NCI-H446 treated with DMSO at 0.1 percent for 48 hours (cell line): ENCODE results near the gene FRS2.

ENCODE experiments used
- DNase-seq: peaks from one replicate; lab custom pipeline; 2025; lab: John Stamatoyannopoulos, UW

The FRS2 gene

GRCh38 chr12:69501154-69501895 is 31.1 kb downstream of the FRS2 start:
- DNase-seq = no peak

DNA sequence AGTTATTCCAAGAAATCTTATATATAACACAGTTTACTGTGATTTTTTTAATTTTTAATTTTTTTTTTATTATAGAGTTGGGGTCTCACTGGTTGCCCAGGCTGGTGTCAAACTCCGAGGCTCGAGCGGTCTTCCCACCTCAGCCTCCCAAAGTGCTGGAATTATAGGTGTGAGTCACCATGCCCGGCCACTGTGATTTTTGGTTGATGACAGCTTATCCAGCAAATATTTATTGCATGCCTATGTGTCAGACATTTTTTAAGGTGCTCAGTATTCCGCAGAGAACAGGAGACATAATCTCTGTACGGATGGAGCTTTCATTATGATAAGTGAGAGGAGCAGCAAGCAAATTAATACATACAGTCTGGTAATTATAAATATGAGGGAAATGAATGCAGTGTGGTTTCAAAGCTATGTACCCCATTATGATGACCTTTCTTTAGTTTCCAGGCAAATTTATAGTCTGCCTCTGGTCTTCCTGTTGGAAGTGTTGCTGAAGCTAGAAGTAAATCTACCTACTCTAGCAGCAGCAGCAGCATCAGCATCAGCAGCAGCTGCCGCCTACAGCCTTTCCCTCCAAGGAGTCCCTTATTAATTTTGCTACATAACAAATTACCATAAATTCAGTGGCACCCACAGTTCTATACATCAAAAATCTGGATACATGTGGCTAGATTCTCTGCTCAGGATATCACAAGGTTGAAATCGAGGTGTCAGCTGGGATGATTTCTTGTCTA is 32.3 kb downstream of the FRS2 start:
- DNase-seq = no peak

- DNase-seq = no peak
These were observed 37.9 kb downstream of the FRS2 start for GRCh38 chr12:69508091-69508490.

DNA sequence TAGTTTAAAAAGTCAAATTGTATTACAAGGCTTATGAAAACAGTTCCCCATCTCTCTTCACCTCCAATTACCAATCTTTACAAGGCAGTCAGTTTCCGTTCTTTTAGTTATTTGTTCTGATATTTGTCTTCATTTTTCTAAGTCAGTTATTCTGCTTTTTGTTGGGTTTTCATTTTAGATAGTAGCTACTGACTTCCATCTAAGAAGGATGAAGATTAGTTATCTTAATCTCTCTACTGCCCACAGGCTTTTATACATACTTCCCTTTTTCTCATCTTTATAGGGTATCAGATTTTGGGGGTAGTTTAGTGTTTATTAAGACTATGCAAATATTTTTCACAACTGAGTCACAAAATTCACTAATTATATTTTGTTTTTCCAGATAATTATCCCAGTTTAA is 38.4 kb downstream of the FRS2 start:
- DNase-seq = no peak

DNA sequence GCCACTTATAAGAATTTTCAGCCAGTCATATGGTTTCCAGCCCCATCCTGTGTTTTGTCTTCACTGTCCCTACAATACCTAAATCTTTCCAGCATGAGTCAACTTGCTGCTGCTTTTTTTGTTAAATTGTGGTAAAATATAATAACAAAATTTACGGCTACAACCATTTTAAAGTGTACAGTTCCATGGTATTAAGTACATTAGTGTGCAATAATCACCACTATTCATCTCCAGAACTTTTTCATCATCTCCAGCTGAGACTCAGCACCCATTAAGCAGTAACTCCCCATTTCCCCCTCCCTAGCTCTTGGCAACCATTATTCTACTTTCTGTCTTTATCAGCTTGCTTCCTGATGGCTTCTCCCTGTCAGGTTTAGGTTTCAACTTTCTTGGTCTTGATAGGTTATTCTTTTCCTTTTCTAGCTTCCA is 39.1 kb downstream of the FRS2 start:
- no peak for DNase-seq

DNA sequence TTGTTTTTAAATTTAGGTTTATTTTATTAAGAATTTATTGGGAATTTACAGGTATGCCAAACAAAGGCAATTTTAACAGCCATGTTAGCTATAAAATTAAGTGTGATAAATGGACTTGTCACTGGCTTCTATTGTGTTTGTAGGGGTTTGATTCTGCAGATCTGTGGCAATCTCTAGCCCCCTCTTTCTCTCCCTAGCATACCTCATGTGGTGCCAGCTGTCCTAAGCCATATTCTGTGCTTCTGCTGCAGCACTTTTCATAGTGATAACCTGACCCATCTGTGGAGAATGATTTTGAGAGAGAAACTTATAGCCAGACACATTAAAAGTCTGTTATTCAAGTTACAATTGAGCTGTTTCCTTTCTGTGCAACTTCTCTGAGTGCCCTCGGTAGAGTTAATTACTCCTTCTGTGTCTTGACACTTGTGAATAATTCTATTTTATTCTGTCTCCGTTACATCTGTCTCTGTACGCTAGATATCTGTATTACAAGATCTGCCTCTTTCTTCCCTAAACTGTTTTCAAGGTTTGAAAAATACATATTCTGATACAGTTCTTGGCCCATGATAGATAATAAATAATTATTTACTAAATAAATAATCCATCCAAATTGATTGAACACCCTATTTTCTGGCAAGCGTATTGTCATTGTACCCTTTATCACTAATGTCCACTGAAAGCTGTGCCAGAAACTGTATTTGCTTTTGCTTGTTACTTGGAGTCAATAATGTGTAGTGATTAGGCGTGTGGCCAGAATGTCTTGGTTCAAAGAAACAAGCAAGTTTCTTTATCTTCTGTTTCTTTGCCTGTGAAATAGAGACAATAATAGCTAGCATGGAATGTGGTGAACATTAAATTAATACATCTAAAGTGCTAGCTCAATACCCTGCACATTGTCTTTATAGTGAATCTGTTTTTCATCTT is 40.0 kb downstream of the FRS2 start:
- peak; percentile 45 for DNase-seq

GRCh38 chr12:69511016-69511415 is 40.8 kb downstream of the FRS2 start:
- no peak for DNase-seq

DNA sequence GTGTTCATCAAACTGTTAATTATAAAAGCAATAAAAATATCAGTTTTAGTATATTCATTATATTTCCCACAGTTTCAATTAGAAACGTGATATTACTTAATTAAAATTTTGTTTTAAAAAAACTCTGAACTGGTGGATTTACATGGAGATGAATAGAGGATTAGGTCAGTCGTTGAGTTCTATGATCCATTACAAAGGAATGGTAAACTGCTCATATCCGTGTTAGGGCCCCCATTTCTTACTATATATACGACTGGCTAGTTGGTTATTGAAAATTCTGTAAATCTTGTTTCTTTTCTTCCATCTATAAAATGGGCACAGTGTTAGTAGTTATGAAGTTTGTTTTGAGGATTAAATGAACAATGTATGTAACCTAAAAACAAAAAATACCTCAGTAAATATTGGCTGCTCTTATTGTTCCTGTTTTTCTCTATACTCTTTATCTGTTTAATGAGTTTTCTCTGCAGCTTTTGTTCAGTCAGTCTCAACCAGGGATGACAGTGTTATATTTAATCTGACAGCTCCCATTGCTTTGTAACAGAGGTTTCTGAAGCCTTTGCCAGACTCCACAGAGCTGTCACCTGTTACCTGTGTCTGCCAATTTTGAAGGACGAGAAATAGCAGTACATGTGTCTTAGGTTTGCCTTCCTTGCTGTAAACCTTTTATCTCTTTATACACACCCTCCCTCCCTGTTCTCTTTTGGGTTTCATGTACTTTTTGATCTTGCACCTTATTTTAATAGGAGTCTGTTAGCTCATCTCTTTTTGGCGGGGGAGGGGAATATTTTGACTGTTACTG is 41.5 kb downstream of the FRS2 start:
- DNase-seq = no peak

DNA sequence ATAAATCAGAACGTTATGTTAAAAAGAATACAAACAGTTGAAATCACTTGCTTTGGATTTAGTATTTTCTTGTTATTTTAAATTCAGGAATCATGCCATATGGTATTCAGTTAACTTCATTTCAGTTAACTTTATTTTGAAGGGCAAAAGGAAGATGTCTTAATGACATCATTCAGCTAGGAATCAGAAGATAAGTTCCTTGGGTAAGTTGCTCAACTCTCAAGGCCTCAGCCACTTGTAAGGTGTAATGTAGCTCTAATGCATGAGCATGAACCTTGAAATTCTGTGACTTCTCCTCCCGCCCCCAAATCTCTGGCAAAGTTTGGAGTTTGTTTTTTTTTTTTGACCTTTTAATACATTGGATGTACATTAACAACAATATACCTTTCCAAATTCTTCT is 42.6 kb downstream of the FRS2 start:
- no peak for DNase-seq

GRCh38 chr12:69513297-69513696 is 43.1 kb downstream of the FRS2 start:
- DNase-seq = no peak

- no peak for DNase-seq
These were observed 43.9 kb downstream of the FRS2 start for GRCh38 chr12:69514111-69514510.

GRCh38 chr12:69514845-69515244 is 44.7 kb downstream of the FRS2 start:
- DNase-seq = no peak

DNA sequence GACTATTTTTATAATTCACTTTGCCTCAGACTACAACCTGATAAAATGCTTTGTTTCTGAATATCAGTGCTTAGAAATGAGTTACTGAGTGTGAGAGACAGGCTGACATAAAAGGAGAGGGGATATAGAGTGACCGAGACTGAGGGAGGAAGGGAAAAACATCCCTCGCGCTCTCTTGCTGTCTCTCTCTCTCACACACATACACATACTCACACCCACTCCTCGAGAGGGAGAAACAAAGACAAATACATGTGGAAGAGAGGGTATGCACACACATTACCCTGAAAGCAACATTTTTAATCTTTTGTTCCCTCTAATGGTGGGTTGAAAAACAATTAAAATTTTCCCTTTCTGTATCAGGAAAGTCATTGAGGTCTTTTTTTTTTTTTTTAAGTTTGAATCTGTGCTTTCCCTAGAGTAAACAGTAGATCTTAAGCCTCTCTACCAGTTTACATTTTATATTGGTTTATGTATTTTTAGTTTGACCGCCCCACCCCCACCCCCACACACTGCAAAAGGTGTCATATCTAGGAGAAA is 45.3 kb downstream of the FRS2 start:
- no peak for DNase-seq

DNA sequence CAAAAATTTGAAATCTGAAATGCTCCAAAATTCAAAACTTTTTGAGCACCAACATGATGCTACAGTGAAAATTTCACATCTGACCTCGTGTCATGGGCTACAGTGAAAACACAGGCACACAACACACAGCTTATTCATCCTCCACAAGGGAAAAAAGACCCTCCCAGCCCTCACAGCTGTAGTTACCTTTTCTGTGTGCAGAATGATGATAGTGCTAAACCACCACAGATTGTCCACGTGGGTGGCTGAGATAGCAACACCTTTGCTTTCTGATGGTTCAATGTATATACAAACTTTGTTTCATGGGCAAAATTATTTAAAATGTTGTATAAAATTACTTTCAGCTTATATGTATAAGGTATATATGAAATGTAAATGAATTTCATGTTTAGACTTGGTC is 46.8 kb downstream of the FRS2 start:
- DNase-seq = no peak

GRCh38 chr12:69517406-69517805 is 47.2 kb downstream of the FRS2 start:
- DNase-seq = no peak

- DNase-seq = no peak
These were observed 49.7 kb downstream of the FRS2 start for GRCh38 chr12:69519871-69520270.

GRCh38 chr12:69523433-69524330 is 53.5 kb downstream of the FRS2 start:
- DNase-seq = no peak

DNA sequence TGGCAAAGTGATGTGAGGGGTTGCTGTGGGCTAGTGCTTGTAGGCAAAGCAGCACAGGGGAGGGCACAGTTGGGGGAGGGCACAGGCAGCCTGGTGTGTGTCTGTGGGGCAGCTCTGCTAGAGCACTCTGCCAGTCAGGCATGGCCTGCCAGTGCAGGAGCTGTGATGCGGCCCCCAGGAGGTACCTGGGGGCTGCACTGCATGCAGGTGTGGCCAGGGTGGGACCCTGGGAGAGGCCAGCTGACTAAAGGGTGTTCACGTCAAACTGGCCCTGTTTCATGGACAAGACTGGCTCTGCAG is 54.1 kb downstream of the FRS2 start:
- DNase-seq = no peak

GRCh38 chr12:69524755-69525469 is 54.7 kb downstream of the FRS2 start:
- DNase-seq = no peak
